ENCODE results near the gene PCDH1. TPM values are rescaled to one million over a fixed set of nuclear protein-coding genes. Genes with fewer than 3 reads are reported as not detected.

The PCDH1 gene
- total and polyA plus RNA-seq, 2 of the 8 experiments (the other 6 are each of a cell fraction or from before 2014, with no cell fraction given), result 101 to 102 TPM

- TF ChIP-seq RNF2 (IDR thresholded peaks at IDR 0.05; ENCODE audit: borderline replicate concordance, low read depth, low read length, missing control alignments, poor library complexity, severe bottlenecking), result no peak
Measured at GRCh38 chr5:141869514-141869913, 8.7 kb downstream of the PCDH1 start (continued).

Measured in H1 (cell line).